Skin of body (tissue), 2 donors: Measurements from ENCODE around the gene SYTL2. TPM values are rescaled to one million over a fixed set of nuclear protein-coding genes. Genes with fewer than 3 reads are reported as not detected.
"Not testable (repeated sequence)": the region's sequence is repeated elsewhere in the genome, so short reads cannot be mapped to it uniquely, and the experiment has no call there.

Source experiments
- DNase-seq: peaks from one replicate; lab custom pipeline; 2025; lab: John Stamatoyannopoulos, UW
- total RNA-seq: library from RNA; depleted of rRNA; stranded (reverse); fragments of >200 nt; gene quantifications from one replicate; pipeline ENCODE4 v1.2.3, GENCODE V29; 2014

The SYTL2 gene, protein sequence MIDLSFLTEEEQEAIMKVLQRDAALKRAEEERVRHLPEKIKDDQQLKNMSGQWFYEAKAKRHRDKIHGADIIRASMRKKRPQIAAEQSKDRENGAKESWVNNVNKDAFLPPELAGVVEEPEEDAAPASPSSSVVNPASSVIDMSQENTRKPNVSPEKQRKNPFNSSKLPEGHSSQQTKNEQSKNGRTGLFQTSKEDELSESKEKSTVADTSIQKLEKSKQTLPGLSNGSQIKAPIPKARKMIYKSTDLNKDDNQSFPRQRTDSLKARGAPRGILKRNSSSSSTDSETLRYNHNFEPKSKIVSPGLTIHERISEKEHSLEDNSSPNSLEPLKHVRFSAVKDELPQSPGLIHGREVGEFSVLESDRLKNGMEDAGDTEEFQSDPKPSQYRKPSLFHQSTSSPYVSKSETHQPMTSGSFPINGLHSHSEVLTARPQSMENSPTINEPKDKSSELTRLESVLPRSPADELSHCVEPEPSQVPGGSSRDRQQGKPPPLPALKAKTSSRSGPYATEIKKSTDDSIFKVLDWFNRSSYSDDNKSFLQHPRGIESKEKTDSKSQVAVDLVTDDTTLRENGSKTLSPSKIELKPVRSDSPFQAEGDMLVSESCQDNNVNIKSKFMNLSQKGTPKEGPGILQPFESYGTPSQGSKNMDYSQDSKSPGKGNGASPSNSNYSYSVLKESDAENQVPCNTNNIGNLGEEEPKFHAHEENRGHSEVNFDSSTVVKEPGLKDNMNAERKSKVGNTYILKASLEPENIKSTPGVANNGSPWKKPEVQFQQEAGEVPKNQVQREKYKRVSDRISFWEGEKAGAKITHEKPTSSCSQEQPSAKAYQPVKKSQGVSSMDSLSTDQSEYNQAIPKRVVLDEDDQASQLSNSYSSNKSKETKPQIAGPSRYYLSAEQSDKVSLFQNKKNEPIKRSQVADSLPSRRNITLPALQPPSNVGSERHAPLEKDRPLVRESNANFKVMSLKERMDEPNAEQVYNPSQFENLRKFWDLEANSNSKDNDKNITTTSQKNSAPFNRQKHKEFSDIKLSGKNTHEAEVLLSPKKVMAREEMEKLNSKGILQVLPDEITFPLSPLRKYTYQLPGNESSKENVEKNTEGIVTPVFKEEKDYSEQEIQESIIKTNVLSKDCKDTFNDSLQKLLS (N-terminal part only)
- 40.4 TPM for total RNA-seq

DNA sequence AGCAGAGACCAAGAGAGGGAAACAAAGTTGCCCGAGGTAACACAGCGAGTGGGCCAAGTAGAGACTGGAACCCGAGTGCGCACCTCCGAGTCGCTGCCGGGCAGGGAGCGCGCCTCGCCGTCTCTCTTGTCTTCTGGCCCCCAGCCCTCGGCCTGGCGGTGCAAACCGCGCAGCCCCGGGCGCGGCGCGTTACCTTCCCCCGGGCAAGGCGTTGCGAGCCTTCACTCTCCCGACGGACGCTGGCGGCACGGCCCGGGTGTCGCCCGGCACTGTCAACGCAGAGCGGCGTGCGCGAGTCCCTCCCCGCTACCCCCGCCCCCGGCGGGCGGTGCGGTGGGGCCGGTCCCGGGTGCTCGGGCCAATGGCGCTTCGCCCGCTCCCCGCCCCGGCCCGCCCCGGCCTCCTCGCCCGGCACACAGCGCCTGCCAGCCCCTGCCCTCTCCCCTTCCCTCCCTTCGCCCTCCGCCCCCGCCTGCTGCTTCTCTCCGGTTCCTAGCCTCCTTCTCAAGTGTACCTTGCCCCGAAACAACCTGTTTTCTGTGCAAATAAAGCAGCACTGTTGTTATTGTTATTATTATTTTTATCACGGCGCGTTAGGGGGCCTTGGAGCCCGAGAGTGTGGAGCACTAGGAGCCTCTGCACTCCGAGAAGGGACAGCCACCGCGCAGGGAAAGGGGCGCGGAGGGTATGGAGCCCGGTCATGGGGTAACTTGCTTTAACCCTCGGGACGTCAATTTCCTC, at the start of gene SYTL2:
Gene SYTL2, minus strand, starts transcription at position 271 of the 741 bp plus-strand sequence. CDS start 53,416 bp downstream, outside the sequence.
- no peak for DNase-seq

DNA sequence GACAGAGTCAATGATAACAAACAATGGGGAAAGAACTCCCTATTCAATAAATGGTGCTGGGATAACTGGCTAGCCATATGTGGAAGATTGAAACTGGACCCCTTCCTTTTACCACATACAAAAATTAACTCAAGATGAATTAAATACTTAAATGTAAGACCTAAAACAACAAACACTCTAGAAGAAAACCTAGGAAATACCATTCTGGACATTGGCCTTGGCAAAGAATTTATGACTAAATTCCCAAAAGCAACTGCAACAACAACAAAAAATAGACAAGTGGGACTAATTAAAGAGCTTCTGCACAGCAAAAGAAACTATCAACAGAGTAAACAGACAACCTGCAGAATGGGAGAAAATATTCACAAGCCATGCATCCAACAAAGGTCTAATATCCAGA, 48.6 kb upstream of the SYTL2 start:
- not testable (repeated sequence) for DNase-seq

DNA sequence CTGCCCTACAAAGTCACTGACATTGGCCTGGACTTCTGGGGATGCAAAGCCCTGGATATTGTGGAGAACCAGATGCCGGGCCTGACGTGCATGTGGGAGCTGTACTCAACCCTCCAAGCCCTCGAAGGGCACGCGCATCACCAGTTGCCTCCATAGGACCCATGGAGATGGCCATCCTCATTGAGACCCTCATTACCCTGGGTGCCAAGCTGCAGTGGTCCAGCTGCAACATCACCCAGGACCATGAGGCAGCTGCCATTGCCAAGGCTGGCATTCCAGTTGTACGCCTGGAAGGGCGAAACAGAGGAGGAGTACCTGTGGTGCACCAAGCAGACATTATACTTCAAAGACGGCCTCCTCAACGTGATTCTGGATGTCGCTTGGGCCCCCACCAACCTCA, 46.2 kb upstream of the SYTL2 start:
- DNase-seq: no peak

DNA sequence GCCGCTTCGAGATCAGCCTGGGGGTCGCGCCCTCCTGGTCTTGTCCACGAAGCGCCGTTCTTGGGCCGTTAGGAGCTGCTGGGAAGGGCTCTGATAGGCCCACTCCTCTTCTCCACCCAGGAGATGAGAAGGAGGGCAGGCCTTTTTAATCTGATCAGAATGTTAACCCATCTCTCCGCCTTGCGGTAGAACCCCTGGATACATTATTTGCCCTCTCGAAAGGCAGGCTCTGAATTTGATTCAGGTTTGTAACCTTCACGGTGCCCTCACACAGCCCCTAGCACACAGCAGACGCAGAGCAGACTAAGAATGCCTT, 44.4 kb upstream of the SYTL2 start, which contains the start of gene CCDC83:
Gene CCDC83, plus strand, starts transcription at position 43 of the 316 bp plus-strand sequence. CDS start 9,741 bp downstream, outside the sequence.
- no peak for DNase-seq

DNA sequence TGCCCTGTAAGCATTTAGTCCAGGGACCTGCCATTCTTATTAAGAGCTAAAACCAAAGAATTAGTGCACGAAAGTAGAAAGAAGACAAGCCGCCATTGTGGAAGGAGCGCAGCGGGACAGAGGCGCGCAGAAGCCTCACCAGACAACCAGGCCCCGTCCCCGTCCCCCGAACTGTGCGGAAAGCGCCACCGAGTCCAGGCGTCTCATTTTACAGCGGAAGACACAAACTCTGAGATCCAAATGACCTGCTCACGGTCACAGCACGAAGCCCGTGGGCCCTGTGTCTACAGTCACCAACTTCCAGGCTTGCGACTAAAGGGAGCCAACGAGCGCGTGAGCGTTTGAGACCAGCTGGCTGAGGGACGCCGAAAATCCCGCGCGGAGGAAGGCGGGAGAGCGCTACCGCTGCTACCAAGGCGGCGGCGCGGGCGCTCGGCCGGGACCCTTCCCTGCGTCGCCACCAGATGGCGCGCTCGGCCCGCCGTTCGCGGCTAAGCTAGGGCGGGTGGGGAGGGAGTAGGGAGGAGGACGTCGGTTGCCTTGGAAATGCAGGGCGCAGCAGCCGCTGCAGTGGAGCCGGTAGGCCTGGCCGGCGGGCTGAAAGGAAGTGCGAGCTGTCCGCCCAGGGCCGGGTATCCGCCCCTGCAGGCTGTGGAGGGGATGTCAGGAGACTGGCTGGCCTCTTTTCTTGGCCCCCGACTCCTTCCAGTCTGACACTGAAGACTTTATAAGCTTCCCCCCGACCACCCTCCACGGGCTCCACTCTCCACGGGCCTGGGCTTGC, 43.8 kb upstream of the SYTL2 start:
- peak; percentile 95 for DNase-seq

DNA sequence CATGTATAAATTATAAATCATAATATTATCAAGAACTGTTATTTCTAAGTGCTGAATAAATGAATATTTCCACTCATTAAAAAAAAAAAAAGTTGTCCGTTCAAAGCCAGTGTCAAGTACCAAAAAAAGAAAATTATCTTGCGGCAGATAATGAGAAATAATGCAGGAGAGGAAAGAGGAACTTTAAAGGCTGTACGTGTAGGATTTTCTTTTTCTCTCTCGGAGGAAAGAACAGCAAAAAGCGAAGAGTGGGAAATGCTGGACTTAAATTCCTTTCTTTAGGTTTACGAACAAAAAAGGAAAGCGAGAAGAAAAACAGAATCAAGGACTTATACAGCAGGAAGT, 43.2 kb upstream of the SYTL2 start:
- DNase-seq: peak; percentile 63

DNA sequence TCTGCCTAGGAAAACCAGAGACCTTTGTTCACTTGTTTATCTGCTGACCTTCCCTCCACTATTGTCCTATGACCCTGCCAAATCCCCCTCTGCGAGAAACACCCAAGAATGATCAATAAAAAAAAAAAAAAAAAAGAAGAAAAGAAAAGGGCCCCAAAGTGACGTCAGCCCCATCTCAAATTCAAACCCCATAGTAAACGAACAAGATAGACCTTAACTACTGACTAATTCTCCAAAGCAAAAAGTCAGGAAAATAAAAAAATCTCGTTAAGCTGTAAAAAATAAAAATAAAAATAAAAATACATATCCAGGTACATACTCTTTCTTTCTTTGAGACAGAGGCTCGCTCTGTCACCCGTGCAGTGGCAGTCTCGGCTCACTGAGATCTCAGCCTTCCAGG, 42.6 kb upstream of the SYTL2 start:
- DNase-seq: not testable (repeated sequence)

DNA sequence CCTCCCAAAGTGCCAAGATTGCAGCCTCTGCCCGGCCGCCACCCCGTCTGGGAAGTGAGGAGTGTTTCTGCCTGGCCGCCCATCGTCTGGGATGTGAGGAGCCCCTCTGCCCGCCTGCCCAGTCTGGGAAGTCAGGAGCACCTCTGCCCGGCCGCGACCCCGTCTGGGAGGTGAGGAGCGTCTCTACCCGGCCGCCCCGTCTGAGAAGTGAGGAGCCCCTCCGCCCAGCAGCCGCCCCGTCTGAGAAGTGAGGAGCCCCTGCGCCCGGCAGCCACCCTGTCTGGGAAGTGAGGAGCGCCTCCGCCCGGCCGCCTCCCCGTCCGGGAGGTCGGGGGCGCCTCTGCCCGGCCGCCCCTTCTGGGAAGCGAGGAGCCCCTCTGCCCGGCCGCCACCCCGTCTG, 41.8 kb upstream of the SYTL2 start:
- not testable (repeated sequence) for DNase-seq

DNA sequence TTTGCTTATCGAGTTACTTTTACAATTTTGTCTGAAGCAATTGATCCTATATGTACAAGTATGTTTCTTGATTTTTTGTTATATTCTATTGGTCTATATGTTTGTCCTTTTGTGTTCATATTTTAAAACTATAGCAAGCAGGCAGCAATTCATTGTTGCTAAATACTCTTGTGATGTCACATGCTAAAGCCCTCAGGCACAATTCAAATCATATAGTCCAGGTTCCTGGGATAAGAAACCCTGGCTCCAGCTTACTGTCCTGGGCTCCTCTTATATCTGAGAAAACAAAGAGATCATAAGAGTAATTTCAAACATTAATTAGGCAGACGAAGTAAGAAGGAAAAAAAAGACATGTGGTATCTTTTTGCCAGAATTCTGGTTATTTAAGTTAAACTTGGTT, 37.6 kb upstream of the SYTL2 start:
- no peak for DNase-seq

DNA sequence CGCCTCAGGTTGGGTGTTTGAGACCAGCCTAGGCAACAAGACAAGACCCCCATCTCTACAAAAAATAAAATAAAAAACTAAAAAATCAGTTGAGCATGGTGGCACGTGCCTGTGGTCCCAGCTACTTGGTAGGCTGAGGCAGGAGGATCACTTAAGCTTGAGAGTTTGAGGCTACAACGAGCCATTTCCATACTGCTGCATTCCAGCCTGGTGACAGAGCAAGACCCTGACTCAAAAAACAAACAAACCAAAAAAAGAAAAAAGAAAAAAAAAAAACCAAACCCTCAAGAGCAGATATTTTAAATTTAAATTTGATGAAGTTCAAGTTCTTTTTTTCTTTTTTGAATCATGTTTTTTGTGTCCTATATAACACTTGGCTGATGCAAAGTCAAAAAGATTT, 37.1 kb upstream of the SYTL2 start:
- no peak for DNase-seq

DNA sequence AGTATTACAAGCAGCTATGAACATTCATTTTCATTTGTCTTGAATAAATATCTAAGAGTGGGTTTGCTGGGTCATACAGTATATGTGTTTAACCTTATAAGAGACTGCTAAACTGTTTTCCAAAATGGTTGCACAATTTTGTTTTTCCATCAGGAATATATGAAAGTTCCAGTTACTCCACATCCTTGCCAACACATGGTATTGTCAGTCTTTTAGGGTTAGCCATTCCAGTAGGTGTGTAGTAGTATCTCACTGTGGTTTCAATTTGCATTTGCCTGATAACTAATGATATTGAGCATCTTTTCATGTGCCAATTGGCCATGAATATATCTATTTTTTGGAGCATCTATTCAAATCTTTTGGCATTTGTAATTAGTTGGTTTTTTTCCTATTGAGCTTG, 36.5 kb upstream of the SYTL2 start:
- no peak for DNase-seq

DNA sequence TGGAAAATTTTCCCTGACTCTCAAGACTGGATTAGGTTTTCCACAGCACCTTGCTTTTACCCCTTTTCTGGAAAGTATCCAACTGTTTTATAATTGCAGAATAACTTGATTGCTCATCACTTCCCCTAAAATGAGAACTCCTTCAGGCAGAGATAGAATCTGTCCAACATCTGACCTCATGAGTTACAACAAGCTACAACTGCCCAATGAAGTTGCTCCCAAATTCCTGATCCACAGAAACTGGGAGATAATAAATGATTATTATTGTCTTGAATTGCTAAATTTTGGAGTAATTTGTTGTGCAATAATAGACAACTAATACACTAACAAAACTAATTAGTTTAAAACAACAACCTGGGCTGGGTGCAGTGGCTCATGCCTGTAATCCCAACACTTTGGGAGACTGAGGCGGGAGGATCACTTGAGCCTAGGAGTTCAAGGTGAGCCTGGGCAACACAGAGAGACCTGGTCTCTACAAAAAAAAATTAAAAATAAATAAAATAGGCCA, 34.2 kb upstream of the SYTL2 start:
- no peak for DNase-seq

DNA sequence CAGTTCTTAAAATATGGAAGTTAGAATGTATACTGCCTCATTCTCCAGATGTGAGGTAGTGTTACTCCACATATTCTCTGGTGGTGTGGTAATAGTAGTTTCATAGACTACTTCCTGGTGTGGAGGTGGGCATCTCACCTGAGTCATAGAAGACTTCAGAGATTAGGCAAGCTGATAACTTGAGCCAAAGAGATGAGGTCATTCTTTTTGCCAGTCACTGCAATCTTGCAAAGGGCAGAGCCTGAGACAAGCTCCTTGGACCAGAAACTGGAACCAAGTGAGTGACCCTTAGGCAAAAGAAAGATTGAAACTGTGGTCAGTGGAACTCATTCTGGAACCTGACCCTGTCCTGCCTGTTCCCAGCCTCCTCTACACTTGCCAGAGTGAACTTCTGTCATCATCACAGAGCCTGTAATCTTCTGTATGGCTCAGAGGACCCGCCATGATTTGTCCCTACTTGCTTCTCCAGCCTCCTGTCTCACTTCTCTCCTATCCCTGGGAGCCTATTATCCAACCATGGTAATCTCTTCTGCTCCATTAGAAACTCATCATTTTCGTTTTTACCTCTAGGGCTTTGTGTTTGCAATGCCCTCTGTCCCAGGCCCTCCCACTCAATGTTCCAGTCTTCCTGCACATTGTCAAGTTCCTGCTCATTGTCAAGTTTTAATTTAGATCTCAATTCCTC, 33.6 kb upstream of the SYTL2 start:
- DNase-seq: no peak

DNA sequence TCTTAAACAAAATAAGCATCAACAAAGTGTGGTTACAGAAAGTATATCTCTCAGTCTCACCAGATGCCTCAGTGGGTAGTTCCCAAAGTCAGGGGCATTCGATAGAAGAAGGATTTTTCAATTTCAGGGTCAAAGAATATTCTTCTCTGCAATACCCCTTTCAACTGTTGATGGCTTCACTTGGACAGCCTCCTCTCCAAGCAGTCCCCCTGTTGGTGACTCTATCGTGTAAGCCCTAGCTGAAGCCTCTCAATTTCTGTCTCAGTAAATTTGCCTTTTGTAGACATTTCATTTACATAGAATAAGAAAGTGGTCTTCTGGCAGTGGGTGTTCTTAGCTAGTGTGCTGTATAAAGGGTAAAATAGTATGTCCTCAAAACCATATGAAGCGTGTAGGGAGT, 33.0 kb upstream of the SYTL2 start:
- DNase-seq: no peak

DNA sequence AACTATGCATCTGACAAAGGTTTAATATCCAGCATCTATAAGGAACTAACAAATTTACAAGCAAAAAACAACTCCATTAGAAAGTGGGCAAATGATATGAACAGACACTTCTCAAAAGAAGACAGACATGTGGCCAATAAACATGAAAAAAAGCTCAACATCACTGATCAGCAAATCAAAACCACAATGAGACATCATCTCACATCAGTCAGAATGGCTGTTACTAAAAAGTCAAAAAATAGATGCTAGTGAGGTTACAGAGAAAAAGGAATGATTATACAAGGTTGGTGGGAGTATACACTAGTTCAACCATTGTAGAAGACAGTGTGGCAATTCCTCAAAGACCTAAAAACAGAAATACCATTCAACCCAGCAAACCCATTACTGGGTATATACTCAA, 30.0 kb upstream of the SYTL2 start:
- DNase-seq: not testable (repeated sequence)

DNA sequence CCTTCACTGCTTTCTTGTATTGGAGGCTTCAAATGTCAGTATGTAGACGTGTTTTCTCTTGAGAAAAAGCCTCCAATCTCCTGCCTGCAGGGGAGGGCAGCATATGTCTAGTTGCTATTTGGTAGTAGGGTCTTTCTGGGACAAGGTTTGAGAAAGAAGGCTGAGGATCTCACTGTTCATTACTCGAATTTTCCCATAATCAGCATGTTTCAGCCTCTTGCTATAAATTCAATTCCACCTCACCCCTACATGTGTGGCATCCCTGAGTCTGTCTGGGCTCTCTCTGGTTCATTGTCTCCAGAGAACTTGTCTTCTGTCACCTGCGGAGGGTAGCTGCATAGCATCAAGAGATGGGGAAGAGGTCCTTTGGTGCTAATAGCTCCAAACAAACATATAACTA, 24.8 kb upstream of the SYTL2 start:
- DNase-seq: no peak

DNA sequence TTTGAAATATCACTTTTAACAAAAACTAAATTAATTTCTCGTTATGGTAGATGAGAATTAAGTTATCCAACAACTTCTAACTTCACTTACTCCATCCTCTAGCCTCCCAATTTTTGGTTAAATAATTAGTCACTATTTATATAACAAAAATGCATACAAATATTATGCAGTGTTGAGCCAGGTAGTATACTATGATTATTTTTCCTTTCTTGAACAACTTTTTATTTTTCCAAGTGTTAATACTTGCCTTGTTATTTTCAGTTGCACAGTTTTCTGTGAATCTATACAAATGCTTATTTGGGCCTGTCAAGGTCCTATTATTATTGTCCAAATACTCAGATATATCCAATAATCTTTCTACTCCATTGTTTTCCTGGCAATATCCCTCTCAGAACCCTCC, 24.3 kb upstream of the SYTL2 start:
- DNase-seq: no peak

DNA sequence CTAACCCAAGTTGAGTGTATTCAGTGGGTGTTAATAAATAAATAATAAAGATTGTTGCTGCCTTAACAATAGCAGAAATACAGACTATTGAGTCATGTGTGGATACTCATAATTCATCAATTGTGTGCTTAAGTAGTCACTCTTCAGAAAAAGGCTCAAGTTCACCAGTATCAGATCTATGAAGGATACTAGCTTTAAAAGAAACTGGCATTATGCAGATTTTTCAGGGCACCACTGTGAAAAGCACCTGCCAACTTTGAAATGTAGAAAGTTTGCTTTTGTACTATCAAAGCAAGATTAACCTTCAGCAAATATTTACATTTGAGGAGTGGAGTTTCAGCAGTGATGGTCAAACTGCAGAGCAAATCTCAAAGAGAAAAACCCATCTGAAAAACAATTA, 20.1 kb upstream of the SYTL2 start:
- DNase-seq: no peak

DNA sequence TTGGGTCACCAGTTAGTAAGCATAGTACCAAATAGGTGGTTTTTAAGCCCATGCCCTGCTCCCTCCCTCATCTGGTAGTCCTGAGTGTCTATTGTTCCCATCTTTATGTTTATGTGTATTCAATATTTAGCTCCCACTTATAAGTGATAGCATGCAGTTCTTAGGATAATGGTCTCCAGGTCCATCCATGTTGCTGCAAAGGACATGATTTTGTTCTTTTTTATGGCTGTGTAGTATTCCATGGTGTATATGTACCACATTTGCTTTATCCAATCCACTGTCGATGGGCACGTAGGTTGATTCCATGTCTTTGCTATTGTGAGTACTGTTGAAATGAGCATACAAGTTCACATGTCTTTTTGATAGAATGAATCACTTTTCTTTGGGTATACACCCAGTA, 18.2 kb upstream of the SYTL2 start:
- DNase-seq: no peak

DNA sequence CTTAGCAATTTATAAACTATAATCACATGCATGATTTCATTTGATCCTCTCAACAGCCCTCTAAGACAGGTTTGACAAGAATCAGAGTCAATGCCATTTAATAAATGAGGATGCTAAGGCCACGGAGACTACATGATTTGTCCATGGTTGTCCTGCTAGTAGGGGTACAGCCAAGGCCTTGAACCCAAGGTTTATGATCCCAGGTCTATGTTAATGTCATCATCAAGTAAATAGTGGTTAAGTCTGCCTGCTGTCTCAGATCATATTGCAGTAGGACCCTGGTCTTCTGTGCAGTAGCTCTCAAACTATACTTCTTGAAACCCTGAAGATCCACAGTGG, 17.7 kb upstream of the SYTL2 start:
- no peak for DNase-seq
